H1 (cell line): ENCODE results near the gene AAMP. TPM values are rescaled to one million over a fixed set of nuclear protein-coding genes. Genes with fewer than 3 reads are reported as not detected.
A peak's percentile ranks its signal among the peaks of the same experiment; 100 is the strongest.

Experiments
- CTCF ChIA-PET: fragments of 300-600 bp; sonication (Branson Sonifier 250); formaldehyde crosslinking; loops from one replicate; lab custom pipeline; 2021; ENCODE audit not compliant: partially characterized antibody; lab: Charles Lee
- POLR2A ChIA-PET: fragments of 300-600 bp; sonication (Branson Sonifier 250); formaldehyde crosslinking; loops from one replicate; lab custom pipeline; 2021; ENCODE audit warnings: inconsistent platforms; ENCODE audit not compliant: partially characterized antibody; lab: Charles Lee
- DNase-seq, 2 experiments: peaks; one replicate each; pipeline versions ENCODE4 v3.0.0 to v3.0.0-alpha.2; 2010 to 2022; ENCODE audit warnings: low spot score in 2 of 2, low read depth in 1 of 2, mixed read lengths in 1 of 2
- FAIRE-seq: peaks from 2 replicates; lab custom pipeline; 2011; peaks lifted over from hg19 to GRCh38; lab: Jason Lieb, UNC
- H2AFZ ChIP-seq: 2 replicates; pipeline ENCODE4 v1.8.1; 2012; ENCODE audit warnings: low read length, inconsistent platforms
- H2AK5ac ChIP-seq: 2 replicates; pipeline ENCODE4 v1.6.1; 2013; ENCODE audit warnings: low read depth, low read length
- H2BK120ac ChIP-seq: replicated peaks from 2 replicates; pipeline ENCODE3; 2013; ENCODE audit warnings: low read depth, low read length, inconsistent platforms
- H2BK12ac ChIP-seq: 2 replicates; pipeline ENCODE4 v1.6.1; 2013; ENCODE audit warnings: low read depth, low read length
- H2BK15ac ChIP-seq: 2 replicates; pipeline ENCODE4 v1.6.1; 2013; ENCODE audit warnings: low read length
- H2BK20ac ChIP-seq: 2 replicates; pipeline ENCODE4 v1.6.1; 2013; ENCODE audit warnings: low read length
- H2BK5ac ChIP-seq: 2 replicates; pipeline ENCODE4 v1.6.1; 2013; ENCODE audit warnings: low read depth, low read length
- H3K14ac ChIP-seq: 2 replicates; pipeline ENCODE4 v1.6.1; 2013; ENCODE audit warnings: inconsistent platforms; ENCODE audit not compliant: insufficient read length
- H3K18ac ChIP-seq: 2 replicates; pipeline ENCODE4 v1.6.1; 2013; ENCODE audit warnings: low read length; ENCODE audit errors: extremely low read depth
- H3K23ac ChIP-seq: 2 replicates; pipeline ENCODE4 v1.6.1; 2013; ENCODE audit warnings: inconsistent platforms; ENCODE audit not compliant: insufficient read length
- H3K23me2 ChIP-seq: 2 replicates; pipeline ENCODE4 v1.6.1; 2013; ENCODE audit warnings: low read depth, low read length
- H3K27ac ChIP-seq: 2 replicates; pipeline ENCODE4 v1.6.1; 2011; ENCODE audit warnings: low read depth, low read length, inconsistent platforms
- H3K27me3 ChIP-seq, 4 experiments: replicated peaks in 1 of 4; 1 replicate in 1 of 4; 2 replicates in 3 of 4; pipeline versions ENCODE4 v1.6.1 to v1.8.1; 2011 to 2013; ENCODE audit warnings: low read length in 3 of 4, mild to moderate bottlenecking in 3 of 4, inconsistent platforms in 2 of 4, mixed read lengths in 2 of 4, moderate library complexity in 1 of 4; ENCODE audit not compliant: control insufficient read depth in 3 of 4, insufficient read depth in 3 of 4; ENCODE audit errors: extremely low read depth in 1 of 4
- H3K36me3 ChIP-seq, 4 experiments: 2 replicates each; pipeline versions ENCODE4 v1.6.1 to v1.8.1; 2011 to 2013; ENCODE audit warnings: mild to moderate bottlenecking in 4 of 4, low read length in 3 of 4, moderate library complexity in 2 of 4, control low read depth in 1 of 4, inconsistent platforms in 1 of 4; ENCODE audit not compliant: insufficient read depth in 4 of 4, control insufficient read depth in 2 of 4
- H3K4ac ChIP-seq: replicated peaks from 2 replicates; pipeline ENCODE3; 2013; ENCODE audit warnings: low read length, low read depth, mixed read lengths, inconsistent platforms; ENCODE audit not compliant: insufficient read length
- H3K4me1 ChIP-seq, 4 experiments: replicated peaks in 1 of 4; 1 replicate in 1 of 4; 2 replicates in 3 of 4; pipeline versions ENCODE4 v1.6.1 to v1.8.1; 2011 to 2013; ENCODE audit warnings: low read length in 3 of 4, inconsistent platforms in 2 of 4, mixed read lengths in 1 of 4; ENCODE audit not compliant: insufficient read depth in 4 of 4, control insufficient read depth in 3 of 4
- H3K4me2 ChIP-seq, 2 experiments: 2 replicates each; pipeline versions ENCODE4 v1.6.1 to v1.8.1; 2011 to 2013; ENCODE audit warnings: low read depth in 2 of 2, low read length in 2 of 2, control low read depth in 1 of 2, inconsistent platforms in 1 of 2, mild to moderate bottlenecking in 1 of 2; ENCODE audit not compliant: insufficient read depth in 1 of 2
- H3K4me3 ChIP-seq, 4 experiments: fragments of 200-600, 300-600 bp in 1 of 4; sonication (generic), shearing (Covaris generic), sonication (Bioruptor Twin) in 1 of 4; 2 replicates each; pipeline versions ENCODE4 v1.5.1 to v1.8.1; 2011 to 2016; ENCODE audit warnings: low read length in 4 of 4, low read depth in 3 of 4, control low read depth in 2 of 4, inconsistent platforms in 2 of 4, mild to moderate bottlenecking in 2 of 4, mixed read lengths in 1 of 4, moderate library complexity in 1 of 4; ENCODE audit not compliant: insufficient read depth in 2 of 4; ENCODE audit errors: extremely low read depth in 1 of 4
- H3K56ac ChIP-seq: replicated peaks from 2 replicates; pipeline ENCODE3; 2013; ENCODE audit warnings: low read depth, mild to moderate bottlenecking, mixed read lengths, low read length, inconsistent platforms; ENCODE audit not compliant: insufficient read length
- H3K79me1 ChIP-seq: 2 replicates; pipeline ENCODE4 v1.6.1; 2013; ENCODE audit warnings: low read depth, low read length, control low read depth
- H3K79me2 ChIP-seq, 2 experiments: 2 replicates each; pipeline versions ENCODE4 v1.6.1 to v1.8.1; 2012 to 2013; ENCODE audit warnings: low read length in 2 of 2, mild to moderate bottlenecking in 2 of 2, inconsistent platforms in 1 of 2; ENCODE audit not compliant: insufficient read depth in 2 of 2, control insufficient read depth in 1 of 2
- H3K9ac ChIP-seq, 4 experiments: replicated peaks in 1 of 4; 1 replicate in 1 of 4; 2 replicates in 3 of 4; pipeline versions ENCODE4 v1.6.1 to v1.8.1; 2011 to 2013; ENCODE audit warnings: low read depth in 3 of 4, low read length in 3 of 4, control low read depth in 2 of 4, mild to moderate bottlenecking in 2 of 4, moderate library complexity in 2 of 4, inconsistent platforms in 1 of 4; ENCODE audit errors: extremely low read depth in 1 of 4
- H3K9me3 ChIP-seq, 2 experiments: 2 replicates each; pipeline versions ENCODE4 v1.6.1 to v1.8.1; 2012 to 2013; ENCODE audit warnings: mild to moderate bottlenecking in 2 of 2, moderate library complexity in 2 of 2, control low read depth in 1 of 2, inconsistent platforms in 1 of 2, low read depth in 1 of 2, low read length in 1 of 2, mixed read lengths in 1 of 2; ENCODE audit not compliant: insufficient read depth in 2 of 2
- H4K20me1 ChIP-seq, 2 experiments: replicated peaks in 1 of 2; 2 replicates each; pipeline versions ENCODE3 to v1.8.1; 2011 to 2013; ENCODE audit warnings: inconsistent platforms in 2 of 2, low read length in 2 of 2, mild to moderate bottlenecking in 1 of 2; ENCODE audit not compliant: insufficient read depth in 2 of 2, control insufficient read depth in 1 of 2
- H4K5ac ChIP-seq: 2 replicates; pipeline ENCODE4 v1.6.1; 2013; ENCODE audit warnings: low read length, low read depth, mixed read lengths, inconsistent platforms; ENCODE audit not compliant: insufficient read length
- H4K8ac ChIP-seq: 2 replicates; pipeline ENCODE4 v1.8.0; 2013; ENCODE audit warnings: mild to moderate bottlenecking, moderate library complexity, low read length, inconsistent platforms; ENCODE audit not compliant: insufficient read depth; ENCODE audit errors: extremely low read depth
- H4K91ac ChIP-seq: replicated peaks from 2 replicates; pipeline ENCODE3; 2013; ENCODE audit warnings: low read length, mixed read lengths, inconsistent platforms; ENCODE audit not compliant: insufficient read length
- BRCA1 ChIP-seq: IDR thresholded peaks from 2 replicates; pipeline ENCODE4 v1.6.1; 2012; ENCODE audit warnings: low read depth, low read length, improper control_type of control experiment
- CEBPB ChIP-seq: IDR thresholded peaks from 2 replicates; pipeline ENCODE4 v1.6.1; 2012; ENCODE audit warnings: low read depth, low read length
- WGBS, 2 experiments: shearing (Covaris generic) in 1 of 2; methylation state at CpG; one replicate each; pipeline versions ENCODE4 v1.1.6 to v1.1.7; 2013 to 2015; ENCODE audit warnings: low lambda C conversion rate in 2 of 2, mixed read lengths in 2 of 2, inconsistent platforms in 1 of 2, low coverage in 1 of 2, missing lambda C conversion rate in 1 of 2; ENCODE audit not compliant: insufficient replicate concordance in 2 of 2, insufficient coverage in 1 of 2, insufficient read length in 1 of 2; ENCODE audit errors: extremely low coverage in 1 of 2, missing lambda C conversion rate in 1 of 2; 5-methylcytosine and 5-hydroxymethylcytosine counted together
- polyA plus RNA-seq, 7 experiments: library from polyadenylated mRNA; depleted of rRNA in 3 of 7; stranded (reverse) in 5 of 7; unstranded in 2 of 7; fragments of >200 nt in 5 of 7; fragments of 200-250 nt in 2 of 7; gene quantifications; 1 replicate in 5 of 7; 2 replicates in 1 of 7; 4 replicates in 1 of 7; pipeline versions ENCODE4 v1.2.1 to v1.2.3, GENCODE V29; 2011 to 2013; ENCODE audit warnings: missing spikeins in 2 of 7, mixed read lengths in 2 of 7
- total RNA-seq: library from RNA; stranded (reverse); fragmentation: NEBNext Ultra II Directional; extraction: Animal tissue kit (Norgen Biotek cat#: 25700); gene quantifications from 2 replicates; pipeline ENCODE4 v1.2.1, GENCODE V29; 2021

The AAMP gene
- total and polyA plus RNA-seq, 2 of the 8 experiments (the other 6 are each of a cell fraction or from before 2014, with no cell fraction given) = 119 to 125 TPM

DNA sequence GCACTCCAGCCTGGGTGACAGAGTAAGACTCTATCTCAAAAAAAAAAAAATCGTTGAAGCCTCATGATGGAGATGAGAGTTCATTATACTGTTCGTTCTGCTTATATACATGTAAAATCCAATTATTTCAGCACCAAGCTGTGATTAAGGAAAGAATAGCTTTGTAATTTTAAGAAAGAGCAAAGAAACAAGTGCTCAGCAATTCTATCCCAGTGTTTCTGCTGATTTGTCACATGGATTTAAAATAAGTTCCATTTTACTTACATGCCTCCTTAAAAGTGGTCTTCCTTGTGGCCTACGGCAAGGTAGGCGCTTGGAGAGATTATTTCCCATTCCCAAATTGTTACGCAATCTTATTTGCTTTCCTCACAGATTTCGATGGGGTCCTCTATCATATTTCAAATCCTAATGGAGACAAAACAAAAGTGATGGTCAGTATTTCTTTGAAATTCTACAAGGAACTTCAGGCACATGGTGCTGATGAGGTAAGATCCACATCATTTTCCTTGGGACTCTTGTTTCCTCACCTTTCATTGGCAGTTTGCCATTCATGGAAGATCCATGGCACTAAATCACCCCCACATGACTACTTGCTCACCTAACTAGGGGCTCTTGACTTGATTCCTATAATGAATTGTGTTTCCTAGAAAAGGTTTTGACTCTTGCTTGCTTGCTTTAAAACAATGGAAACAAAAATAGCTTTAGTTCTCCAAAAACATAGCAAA, 41.4 kb downstream of the AAMP start:
- no peak overlapping the region for H2BK15ac ChIP-seq
- H3K18ac ChIP-seq = no peak overlapping the region
- H4K20me1 ChIP-seq = peaks cover under 1 to 5% of the 10 kb centered on the region in 2 experiments
- no peak overlapping the region for H3K56ac ChIP-seq
- peaks cover 17 to 73% (median 48%) of the 10 kb centered on the region in 4 experiments for H3K36me3 ChIP-seq
- H3K14ac ChIP-seq = no peak overlapping the region
- DNase-seq = no peak
- POLR2A ChIA-PET = interaction anchor here (0.6 to 2.2 kb wide), 6 partner anchors 15 to 1321 kb away, joined by 3 to 7 read pairs (median 6); partner anchors contain the start of gene GPBAR1
- H3K4me2 ChIP-seq = no peak overlapping the region
- H2BK5ac ChIP-seq = no peak overlapping the region
- H4K5ac ChIP-seq = no peak overlapping the region
- CTCF ChIA-PET = interaction anchor here (0.6 to 3.0 kb wide), 5 partner anchors 8 to 259 kb away, joined by 3 to 14 read pairs (median 6); no protein-coding TSS in a partner anchor
- H3K4ac ChIP-seq = no peak overlapping the region
- no peak for FAIRE-seq
- H2AK5ac ChIP-seq = no peak overlapping the region
- H4K91ac ChIP-seq = no peak overlapping the region
- no peak overlapping the region for H2AFZ ChIP-seq
- no peaks in the 10 kb centered on the region for H3K9me3 ChIP-seq
- H3K79me2 ChIP-seq = peaks cover 0 to 22% of the 10 kb centered on the region in 2 experiments; a peak in 3 of 4 replicates
- H2BK120ac ChIP-seq = no peak overlapping the region
- WGBS, 2 experiments = 96% methylated on average over 6 of the region's 6 CpGs; no CpG with 5 or more reads in 1 of the 2 experiments
- no peaks in the 10 kb centered on the region for H3K79me1 ChIP-seq
- H3K4me3 ChIP-seq = no peak overlapping the region
- H2BK20ac ChIP-seq = no peak overlapping the region
- H2BK12ac ChIP-seq = no peak overlapping the region
- no peaks in the 10 kb centered on the region for H3K4me1 ChIP-seq
- H3K27ac ChIP-seq = no peak overlapping the region
- no peaks in the 10 kb centered on the region for H3K27me3 ChIP-seq
- no peak overlapping the region for H3K23ac ChIP-seq
- TF ChIP-seq CEBPB = peak; percentile 89; the same call in 1 of the 2 replicates
- no peak for TF ChIP-seq BRCA1
- TF ChIP-seq, all 59 proteins: peak for 1
- H3K23me2 ChIP-seq = no peaks in the 10 kb centered on the region
- H3K9ac ChIP-seq = no peak overlapping the region
- H4K8ac ChIP-seq = no peak overlapping the region
